CD4-positive, alpha-beta T cell treated with Interleukin-4 for 1 hour (primary cell): ENCODE measurements around the gene STPG3.
"Not testable (repeated sequence)": the region's sequence is repeated elsewhere in the genome, so short reads cannot be mapped to it uniquely, and the experiment has no call there.

Source experiments
- DNase-seq, 2 donors: peaks; one replicate each; pipeline ENCODE4 v3.0.0-alpha.2; 2020 to 2022

STPG3 gene

GRCh38 chr9:137234055-137234697 is 16.9 kb upstream of the STPG3 start:
- DNase-seq, result no peak

- DNase-seq, result no peak
Measured at GRCh38 chr9:137234758-137235423, 16.2 kb upstream of the STPG3 start.

- DNase-seq, result no peak
Measured at GRCh38 chr9:137235424-137236237, 15.5 kb upstream of the STPG3 start.

GRCh38 chr9:137236238-137236935 is 14.7 kb upstream of the STPG3 start:
- peak; percentile 90 to 91 for DNase-seq

GRCh38 chr9:137236936-137237421 is 14.1 kb upstream of the STPG3 start:
- DNase-seq, result no peak

- DNase-seq, result no peak
Measured at GRCh38 chr9:137237759-137238726, 13.0 kb upstream of the STPG3 start.

DNA sequence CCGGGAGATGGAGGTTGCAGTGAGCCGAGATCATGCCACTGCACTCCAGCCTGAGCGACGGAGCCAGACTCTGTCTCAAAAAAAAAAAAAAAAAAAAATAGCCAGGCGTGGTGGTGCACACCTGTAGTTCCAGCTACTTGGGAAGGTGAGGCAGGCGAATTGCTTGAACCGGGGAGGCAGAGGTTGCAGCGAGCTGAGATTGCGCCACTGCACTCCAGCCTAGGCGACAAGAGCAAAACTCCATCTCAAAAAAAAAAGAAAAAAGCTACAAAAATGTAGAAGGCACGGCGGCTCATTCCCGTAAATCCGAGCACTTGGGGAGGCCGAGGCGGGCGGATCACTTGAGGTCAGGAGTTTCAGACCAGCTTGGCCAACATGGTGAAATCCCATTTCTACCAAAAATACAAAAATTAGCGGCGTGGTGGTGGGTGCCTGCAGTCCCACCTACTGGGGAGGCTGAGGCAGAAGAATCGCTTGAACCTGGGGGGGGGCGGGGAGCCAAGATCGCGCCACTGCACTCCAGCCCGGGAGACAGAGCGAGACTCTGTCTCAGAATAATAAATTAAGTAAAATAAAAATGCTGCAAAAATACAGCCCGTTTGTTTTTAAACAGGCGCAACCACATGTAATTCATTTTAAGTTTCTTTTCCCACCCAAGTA is 11.4 kb upstream of the STPG3 start:
- DNase-seq, result peak in 1 of 2 donors; percentile 6

GRCh38 chr9:137240318-137240840 is 10.7 kb upstream of the STPG3 start:
- DNase-seq, result peak; percentile 63 to 76

DNA sequence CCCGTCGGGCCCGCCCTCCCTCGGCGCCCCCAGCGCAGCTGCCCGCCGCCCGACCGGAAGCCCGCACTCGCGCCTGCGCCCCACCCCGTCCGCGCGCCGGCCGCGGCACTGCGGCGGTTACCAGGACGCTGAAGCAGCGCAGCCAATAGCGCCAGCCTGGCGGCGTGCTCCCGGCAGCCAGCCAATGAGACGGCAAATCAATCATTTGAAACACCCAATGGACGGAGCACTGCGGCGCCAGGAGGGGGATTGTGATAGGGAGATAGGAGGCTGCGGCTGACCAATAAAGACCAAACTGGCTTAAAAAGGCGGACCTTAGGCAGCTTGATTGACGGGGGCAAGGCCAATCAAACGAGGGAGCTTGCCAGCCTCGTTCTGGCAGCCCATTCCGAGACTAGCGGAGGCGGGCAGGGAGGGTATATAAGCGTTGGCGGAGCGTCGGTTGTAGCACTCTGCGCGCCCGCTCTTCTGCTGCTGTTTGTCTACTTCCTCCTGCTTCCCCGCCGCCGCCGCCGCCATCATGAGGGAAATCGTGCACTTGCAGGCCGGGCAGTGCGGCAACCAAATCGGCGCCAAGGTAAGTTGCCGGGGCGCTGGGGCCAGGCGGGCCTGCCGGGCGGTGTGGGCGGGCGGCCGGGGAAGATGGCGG is 10.1 kb upstream of the STPG3 start, which contains the start of gene TUBB4B:
TUBB4B (plus strand) TSS at position 447 of the 649 bp plus-strand sequence; CDS start at position 521, 74 bp downstream.
- DNase-seq, result peak; percentile 100

GRCh38 chr9:137241490-137242268 is 9.4 kb upstream of the STPG3 start:
- DNase-seq, result peak; percentile 56 to 60

DNA sequence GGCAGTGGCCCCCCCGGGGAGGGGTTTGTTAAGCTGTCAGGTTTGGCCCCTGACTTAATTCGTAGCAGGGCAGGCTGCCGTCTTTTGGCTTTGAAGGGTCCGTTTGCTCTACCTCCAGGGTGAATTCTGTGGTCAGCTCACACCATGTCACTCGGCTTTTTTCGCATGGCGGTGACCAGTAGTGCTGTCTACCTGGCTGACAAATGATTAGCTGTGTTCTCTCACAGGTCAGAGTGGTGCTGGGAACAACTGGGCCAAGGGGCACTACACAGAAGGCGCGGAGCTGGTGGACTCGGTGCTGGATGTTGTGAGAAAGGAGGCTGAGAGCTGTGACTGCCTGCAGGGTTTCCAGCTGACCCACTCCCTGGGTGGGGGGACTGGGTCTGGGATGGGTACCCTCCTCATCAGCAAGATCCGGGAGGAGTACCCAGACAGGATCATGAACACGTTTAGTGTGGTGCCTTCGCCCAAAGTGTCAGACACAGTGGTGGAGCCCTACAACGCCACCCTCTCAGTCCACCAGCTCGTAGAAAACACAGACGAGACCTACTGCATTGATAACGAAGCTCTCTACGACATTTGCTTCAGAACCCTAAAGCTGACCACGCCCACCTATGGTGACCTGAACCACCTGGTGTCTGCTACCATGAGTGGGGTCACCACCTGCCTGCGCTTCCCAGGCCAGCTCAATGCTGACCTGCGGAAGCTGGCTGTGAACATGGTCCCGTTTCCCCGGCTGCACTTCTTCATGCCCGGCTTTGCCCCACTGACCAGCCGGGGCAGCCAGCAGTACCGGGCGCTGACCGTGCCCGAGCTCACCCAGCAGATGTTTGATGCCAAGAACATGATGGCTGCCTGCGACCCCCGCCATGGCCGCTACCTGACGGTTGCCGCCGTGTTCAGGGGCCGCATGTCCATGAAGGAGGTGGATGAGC is 8.6 kb upstream of the STPG3 start:
- DNase-seq, result no peak

GRCh38 chr9:137243266-137243625 is 7.8 kb upstream of the STPG3 start:
- not testable (repeated sequence) for DNase-seq

DNA sequence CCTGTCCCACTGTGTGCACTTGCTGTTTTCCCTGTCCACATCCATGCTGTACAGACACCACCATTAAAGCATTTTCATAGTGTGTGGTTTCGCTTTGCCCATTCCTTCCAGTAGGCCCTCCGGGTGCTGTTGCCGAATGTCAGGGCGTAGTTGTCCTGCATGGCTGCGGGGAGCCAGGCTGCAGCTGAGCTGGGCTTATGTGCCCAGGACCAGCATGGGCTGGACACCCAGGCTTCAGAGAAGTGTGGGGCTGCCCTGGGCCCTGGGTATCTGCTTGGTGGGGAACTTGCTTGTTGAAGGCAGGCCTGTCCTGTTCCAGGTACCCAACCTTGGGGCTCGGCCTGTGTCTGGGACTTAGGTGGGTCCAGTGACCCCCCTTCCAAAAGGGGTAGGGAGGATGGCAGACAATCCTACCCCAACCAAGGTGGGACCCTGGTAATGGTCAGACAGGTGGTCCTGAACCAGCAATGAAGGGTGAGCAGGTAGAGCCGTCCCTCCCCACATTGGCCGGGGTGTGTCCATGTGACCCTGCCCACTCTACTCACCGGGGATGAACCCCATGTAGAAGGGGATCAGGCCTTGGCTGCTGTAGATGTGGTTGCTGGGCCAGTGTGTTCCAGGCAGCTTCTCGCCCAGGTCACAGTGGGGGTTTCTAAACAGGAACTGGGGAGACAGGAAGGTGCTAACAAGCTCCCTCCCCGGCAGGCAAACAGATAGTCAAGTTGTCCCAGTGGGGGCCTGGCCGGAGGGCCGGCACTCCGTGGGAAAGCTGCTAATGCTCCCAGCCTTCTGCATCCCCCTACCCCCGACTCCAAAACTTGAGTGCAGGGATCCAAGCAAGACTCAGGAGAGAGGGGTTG is 7.2 kb upstream of the STPG3 start:
- DNase-seq, result no peak

DNA sequence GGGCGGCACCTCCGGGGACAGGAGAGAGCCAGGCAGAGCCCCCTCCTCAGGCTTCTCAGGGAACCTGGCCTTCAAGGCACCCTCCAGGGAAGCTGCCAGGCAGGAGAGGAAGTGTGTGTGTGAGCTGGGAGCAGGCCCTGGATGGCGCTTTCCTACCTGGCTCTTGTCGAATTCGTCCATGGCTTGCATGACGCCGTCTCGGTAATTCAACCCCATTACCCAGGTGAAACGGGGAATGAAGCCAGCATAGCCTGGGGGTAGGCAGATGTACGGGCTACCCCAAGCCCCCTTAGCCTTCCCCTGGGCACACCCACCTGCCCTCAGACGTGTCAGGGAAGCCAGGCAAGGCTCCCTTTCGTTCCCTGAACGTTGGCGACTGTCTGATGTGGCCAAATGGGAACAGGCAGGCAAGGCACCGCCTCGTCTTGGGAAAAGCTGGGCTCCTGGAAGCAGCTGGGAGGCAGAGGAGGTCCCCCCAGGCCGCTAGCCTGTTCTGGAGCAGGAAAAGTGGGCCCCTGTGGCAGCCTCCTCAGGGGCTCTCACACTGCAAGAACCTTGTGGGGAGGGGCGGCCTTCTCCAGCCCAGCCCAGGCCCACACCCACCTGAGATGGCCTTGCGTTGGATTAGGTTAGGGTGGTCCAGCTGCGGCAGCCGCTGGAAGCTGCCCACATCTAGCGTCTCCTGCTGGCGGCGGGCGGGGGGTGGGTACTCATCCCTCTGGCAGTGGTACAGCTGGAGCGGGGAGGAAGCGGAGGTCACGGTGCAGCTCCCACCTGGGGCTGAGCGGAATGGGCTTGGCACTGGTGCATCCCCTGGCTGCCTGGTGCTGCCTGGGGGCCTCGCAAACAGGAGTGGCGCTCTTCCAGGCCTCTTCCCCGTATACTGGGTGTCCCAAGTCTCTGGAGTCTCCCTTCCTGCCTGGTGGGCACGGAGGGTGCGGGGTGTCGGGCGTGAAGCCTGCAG is 6.3 kb upstream of the STPG3 start:
- no peak for DNase-seq

DNA sequence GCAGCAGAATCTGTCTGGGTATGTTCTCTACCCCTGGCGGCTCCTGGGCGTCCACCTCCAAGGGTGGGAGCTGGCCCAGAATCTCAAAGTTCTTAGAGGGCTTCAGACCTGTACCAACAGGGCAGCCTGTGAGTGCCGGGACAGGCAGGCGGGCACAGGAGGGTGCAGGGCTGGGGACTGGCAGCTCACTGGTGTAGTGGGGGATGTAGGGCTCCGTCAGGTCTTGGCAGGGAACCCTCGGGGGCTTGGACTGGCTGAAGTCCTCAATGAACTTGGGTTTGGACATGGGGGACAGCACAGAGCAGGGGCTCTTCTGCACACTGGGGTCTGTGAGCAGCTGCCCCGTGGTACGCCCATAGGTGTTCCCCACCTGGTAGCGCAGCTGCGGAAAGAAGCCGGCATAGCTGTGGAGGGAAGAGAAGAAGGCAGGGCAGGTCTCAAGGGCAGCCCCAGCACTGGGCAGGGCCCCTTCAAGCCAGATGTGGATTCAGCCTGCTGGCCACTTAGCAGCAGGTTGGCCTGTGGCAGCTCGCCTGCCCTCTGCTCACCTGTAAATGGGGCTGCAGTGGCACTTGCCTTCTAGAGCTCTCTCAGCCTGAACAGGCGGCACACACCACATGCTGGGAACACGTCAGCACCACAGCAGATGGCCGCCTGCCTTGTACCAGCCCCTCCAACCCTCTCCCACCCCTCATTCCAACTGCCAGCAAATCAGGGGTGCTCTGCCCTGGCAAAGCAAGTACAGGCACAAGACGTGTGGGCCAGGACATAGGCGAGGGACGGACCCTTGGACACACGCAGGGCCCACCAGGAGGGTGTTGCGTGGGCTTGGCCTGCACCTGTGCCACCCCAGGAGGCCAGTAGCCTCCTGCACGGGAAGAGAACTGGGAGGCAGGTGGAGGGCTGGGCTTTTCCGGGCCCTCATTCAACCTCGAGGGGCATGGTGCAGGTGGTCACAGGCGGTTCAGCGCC is 5.3 kb upstream of the STPG3 start:
- DNase-seq, result no peak
